ENCODE results near the gene CCDC9B.

CCDC9B gene

DNA sequence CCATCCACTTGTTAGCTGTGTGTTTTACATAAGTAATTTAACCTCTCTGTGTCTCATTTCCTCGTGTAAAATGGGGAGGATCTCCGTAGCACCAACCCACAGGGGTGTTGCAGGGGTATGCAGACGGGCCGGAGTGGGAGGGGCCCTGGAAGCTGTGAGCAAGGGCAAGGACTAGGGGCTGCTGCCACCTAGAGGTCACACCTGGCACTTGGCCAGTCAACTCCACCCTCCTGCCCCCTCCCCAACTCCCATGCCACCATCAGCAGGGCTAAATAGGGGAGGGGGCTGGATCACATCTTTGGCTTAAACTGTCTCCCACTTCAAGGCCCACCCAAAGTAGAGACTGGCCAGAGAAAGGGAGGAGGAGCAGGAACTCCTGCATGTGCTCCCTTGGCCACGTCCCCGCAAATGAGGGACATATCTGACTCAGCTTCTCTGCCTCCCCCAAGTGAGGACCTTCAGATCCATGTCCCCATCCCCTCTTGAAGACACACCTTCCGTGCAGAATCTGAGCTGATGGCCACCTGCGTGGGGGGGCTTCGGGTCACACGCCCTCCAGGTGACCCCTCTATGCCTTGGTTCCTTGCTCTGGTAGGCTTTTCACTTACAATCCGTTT is 2.6 kb downstream of the CCDC9B start:
- TF ChIP-seq, protein P1, sequence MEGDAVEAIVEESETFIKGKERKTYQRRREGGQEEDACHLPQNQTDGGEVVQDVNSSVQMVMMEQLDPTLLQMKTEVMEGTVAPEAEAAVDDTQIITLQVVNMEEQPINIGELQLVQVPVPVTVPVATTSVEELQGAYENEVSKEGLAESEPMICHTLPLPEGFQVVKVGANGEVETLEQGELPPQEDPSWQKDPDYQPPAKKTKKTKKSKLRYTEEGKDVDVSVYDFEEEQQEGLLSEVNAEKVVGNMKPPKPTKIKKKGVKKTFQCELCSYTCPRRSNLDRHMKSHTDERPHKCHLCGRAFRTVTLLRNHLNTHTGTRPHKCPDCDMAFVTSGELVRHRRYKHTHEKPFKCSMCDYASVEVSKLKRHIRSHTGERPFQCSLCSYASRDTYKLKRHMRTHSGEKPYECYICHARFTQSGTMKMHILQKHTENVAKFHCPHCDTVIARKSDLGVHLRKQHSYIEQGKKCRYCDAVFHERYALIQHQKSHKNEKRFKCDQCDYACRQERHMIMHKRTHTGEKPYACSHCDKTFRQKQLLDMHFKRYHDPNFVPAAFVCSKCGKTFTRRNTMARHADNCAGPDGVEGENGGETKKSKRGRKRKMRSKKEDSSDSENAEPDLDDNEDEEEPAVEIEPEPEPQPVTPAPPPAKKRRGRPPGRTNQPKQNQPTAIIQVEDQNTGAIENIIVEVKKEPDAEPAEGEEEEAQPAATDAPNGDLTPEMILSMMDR (conservative IDR thresholded peaks at IDR 0.05), result peak; percentile 85
- peak overlapping the region; percentile 97; the same call in 1 of the 2 replicates for H3K27ac ChIP-seq

- H3K27ac ChIP-seq, result peak overlapping the region; percentile 97; the same call in 1 of the 2 replicates
- TF ChIP-seq, protein P1 (conservative IDR thresholded peaks at IDR 0.05), result no peak
Measured at GRCh38 chr15:40337597-40337996, 3.1 kb downstream of the CCDC9B start.

GRCh38 chr15:40336744-40337122 is 4.0 kb downstream of the CCDC9B start:
- TF ChIP-seq, protein P1 (conservative IDR thresholded peaks at IDR 0.05), result no peak
- no peak overlapping the region for H3K27ac ChIP-seq

DNA sequence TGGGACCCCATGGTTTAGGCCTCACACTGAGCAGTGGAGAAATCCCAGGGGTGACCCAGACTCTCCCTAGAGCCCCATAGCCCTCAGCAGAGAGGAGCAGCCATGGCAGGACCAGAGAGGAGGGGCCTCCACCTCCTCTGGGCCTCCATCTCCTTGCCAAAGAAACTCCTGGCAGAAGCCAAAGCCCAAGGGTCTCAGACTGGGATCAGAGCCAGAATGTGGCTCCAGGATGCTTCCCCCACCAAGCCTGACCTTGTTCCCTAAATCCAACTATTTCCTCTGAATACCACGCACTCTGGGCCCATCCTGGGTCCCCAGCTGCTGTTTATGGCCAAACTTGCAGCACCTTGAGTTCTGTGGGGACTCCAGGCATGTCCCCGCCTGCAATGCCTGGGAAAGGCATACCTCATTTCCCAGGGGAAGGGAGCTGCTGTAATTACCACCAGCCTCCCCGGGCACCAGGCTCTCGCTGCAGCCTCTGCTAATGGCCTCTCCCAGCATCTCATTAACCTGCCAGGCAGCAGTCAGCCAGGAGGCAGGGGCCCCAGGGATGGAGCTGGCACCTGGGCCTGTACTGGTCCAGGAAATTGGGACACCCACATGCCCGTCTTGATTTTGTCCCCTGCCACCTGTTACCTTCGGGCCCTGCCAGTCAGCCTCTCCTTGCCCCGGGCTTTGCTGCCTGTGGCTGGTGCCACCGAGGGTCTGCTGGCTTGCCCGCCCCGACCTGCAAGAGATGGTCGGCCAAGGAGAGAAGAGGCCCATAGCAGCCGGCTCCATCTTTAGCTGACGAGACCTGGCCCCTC is 4.6 kb downstream of the CCDC9B start:
- H3K27ac ChIP-seq, result no peak overlapping the region

DNA sequence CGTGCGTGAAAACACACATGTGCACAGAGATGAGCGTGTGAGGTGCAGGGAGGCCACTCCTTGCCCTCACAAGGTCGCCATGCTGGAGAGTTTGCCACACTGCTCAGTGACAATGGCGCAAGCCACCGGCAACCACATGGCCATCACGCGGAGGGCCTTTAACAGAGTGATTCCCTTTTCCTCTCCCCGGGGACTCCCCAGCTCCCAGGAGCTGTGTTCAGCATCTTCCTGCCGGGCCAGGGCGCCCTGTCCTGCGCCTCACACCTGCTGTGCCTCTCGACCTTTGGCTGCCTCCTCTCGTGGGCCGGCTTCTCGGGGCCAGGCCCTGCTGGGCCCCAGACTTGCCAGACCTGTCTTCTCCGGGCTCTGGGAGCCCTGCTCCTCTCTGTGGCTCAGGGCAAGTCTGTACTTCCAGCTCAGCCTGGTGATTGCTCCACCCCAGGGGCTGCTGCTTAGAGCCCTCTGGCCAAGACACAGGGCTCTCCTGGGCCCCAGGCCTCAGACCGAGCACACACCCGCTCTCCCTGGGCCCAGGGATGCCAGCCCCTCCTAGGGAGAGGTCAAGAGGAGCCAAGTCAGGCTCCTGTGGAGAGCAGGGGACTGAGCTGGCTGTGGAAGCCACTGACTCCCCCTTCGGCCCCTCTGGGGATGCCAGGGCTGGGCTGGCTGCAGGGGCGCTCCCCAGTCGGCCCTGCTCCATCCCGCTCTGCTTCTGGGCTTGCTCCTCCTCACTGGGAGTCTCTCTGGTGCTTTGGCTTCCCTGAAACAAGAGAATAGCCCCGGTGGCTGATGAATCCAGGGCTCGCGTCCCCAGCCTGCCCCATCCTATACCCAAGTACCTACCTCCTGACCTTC is 5.6 kb downstream of the CCDC9B start:
- TF ChIP-seq, protein P1 (conservative IDR thresholded peaks at IDR 0.05), result no peak
- H3K27ac ChIP-seq, result no peak overlapping the region

More for the DNA sequence above, 4.6 kb downstream of the CCDC9B start:
- TF ChIP-seq, protein P1 (conservative IDR thresholded peaks at IDR 0.05), result no peak

DNA sequence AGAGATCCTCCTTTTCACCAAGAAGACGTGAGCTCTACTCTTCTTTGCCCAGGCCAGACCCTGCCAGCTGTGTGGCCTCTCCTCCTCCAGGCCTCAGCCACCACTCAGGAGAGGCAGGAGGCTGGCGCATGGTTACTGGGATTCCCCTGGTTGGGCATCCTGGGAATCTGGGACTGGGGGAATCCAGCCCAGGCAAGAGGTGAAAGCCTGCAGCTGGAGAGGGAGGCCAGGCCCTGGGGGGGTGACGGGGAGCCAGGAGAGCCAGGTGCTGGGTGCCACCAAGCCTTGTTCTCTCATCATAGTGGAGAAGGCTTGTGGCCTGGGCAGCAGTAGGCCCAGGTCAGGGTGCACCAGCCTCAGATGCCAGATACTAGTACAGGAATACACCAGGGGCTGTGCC is 6.2 kb downstream of the CCDC9B start:
- H3K27ac ChIP-seq, result no peak overlapping the region
- TF ChIP-seq, protein P1 (conservative IDR thresholded peaks at IDR 0.05), result no peak
